GOT3 (cell line): ENCODE measurements around the gene CTNNBL1.
"Not testable (repeated sequence)": the region's sequence is repeated elsewhere in the genome, so short reads cannot be mapped to it uniquely, and the experiment has no call there.

Source experiments
- DNase-seq: peaks from one replicate; lab custom pipeline; 2025; ENCODE audit warnings: mixed read lengths; lab: John Stamatoyannopoulos, UW

Gene CTNNBL1

GRCh38 chr20:37706298-37706697 lies 12.5 kb downstream of the CTNNBL1 start:
- no peak for DNase-seq

GRCh38 chr20:37711001-37711400 lies 17.2 kb downstream of the CTNNBL1 start:
- no peak for DNase-seq

- no peak for DNase-seq
These were observed 18.4 kb downstream of the CTNNBL1 start for GRCh38 chr20:37711994-37712964.

- no peak for DNase-seq
These were observed 19.6 kb downstream of the CTNNBL1 start for GRCh38 chr20:37713396-37713795.

- no peak for DNase-seq
These were observed 21.3 kb downstream of the CTNNBL1 start for GRCh38 chr20:37714978-37715672.

GRCh38 chr20:37721751-37722150 lies 27.9 kb downstream of the CTNNBL1 start:
- no peak for DNase-seq

GRCh38 chr20:37722312-37722711 lies 28.5 kb downstream of the CTNNBL1 start:
- DNase-seq, result not testable (repeated sequence)

- DNase-seq, result no peak
These were observed 29.8 kb downstream of the CTNNBL1 start for GRCh38 chr20:37723668-37724067.

GRCh38 chr20:37725165-37725564 lies 31.3 kb downstream of the CTNNBL1 start:
- DNase-seq, result no peak

- DNase-seq, result no peak
These were observed 32.0 kb downstream of the CTNNBL1 start for GRCh38 chr20:37725855-37726254.

GRCh38 chr20:37726321-37726720 lies 32.5 kb downstream of the CTNNBL1 start:
- no peak for DNase-seq

- no peak for DNase-seq
These were observed 33.4 kb downstream of the CTNNBL1 start for GRCh38 chr20:37726971-37727956.

GRCh38 chr20:37727957-37728634 lies 34.3 kb downstream of the CTNNBL1 start:
- DNase-seq, result no peak

- DNase-seq, result no peak
These were observed 34.8 kb downstream of the CTNNBL1 start for GRCh38 chr20:37728635-37728983.

GRCh38 chr20:37729452-37729851 lies 35.6 kb downstream of the CTNNBL1 start:
- no peak for DNase-seq

- DNase-seq, result no peak
These were observed 36.1 kb downstream of the CTNNBL1 start for GRCh38 chr20:37729909-37730308.

GRCh38 chr20:37733416-37733815 lies 39.6 kb downstream of the CTNNBL1 start:
- no peak for DNase-seq

GRCh38 chr20:37734228-37734985 lies 40.6 kb downstream of the CTNNBL1 start:
- DNase-seq, result no peak

GRCh38 chr20:37735541-37735940 lies 41.7 kb downstream of the CTNNBL1 start:
- DNase-seq, result no peak

GRCh38 chr20:37736132-37736531 lies 42.3 kb downstream of the CTNNBL1 start:
- no peak for DNase-seq
